Measurements from ENCODE around the gene CDK5RAP2.
"Not testable (repeated sequence)": the region's sequence is repeated elsewhere in the genome, so short reads cannot be mapped to it uniquely, and the experiment has no call there.

DNA sequence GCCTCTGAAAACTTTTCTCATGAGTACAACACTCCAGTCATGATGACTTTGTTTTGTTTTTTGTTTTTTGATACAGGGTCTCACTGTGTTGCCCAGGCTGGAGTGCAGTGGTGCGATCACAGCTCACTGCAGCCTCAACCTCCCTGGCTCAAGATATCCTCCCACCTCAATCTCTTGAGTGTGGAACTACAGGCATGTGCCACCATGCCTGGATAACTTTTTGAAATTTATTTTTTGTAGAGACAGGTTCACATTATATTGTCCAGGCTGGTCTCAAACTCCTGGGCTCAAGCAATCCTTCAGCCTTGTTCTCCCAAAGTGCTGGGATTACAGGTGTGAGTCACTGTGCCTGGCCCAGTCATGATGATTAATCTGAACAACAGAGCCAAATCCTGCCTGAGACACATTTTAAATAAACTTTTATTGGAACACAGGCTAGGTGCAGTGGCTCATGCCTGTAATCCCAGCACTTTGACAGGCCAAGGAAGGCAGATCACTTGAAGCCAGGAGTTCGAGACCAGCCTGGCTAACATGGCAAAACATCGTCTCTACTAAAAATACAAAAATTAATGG, 49.0 kb upstream of the CDK5RAP2 start:
- TF ChIP-seq, protein P1, sequence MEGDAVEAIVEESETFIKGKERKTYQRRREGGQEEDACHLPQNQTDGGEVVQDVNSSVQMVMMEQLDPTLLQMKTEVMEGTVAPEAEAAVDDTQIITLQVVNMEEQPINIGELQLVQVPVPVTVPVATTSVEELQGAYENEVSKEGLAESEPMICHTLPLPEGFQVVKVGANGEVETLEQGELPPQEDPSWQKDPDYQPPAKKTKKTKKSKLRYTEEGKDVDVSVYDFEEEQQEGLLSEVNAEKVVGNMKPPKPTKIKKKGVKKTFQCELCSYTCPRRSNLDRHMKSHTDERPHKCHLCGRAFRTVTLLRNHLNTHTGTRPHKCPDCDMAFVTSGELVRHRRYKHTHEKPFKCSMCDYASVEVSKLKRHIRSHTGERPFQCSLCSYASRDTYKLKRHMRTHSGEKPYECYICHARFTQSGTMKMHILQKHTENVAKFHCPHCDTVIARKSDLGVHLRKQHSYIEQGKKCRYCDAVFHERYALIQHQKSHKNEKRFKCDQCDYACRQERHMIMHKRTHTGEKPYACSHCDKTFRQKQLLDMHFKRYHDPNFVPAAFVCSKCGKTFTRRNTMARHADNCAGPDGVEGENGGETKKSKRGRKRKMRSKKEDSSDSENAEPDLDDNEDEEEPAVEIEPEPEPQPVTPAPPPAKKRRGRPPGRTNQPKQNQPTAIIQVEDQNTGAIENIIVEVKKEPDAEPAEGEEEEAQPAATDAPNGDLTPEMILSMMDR (IDR thresholded peaks at IDR 0.05): not testable (repeated sequence)
- not testable (repeated sequence) for TF ChIP-seq POLR2A (IDR thresholded peaks at IDR 0.05)
